SK-N-SH (cell line): Measurements from ENCODE around the gene OSBPL2. TPM values are rescaled to one million over a fixed set of nuclear protein-coding genes. Genes with fewer than 3 reads are reported as not detected.

Source experiments
- CTCF ChIA-PET: fragments of 300-600, 350-600 bp; formaldehyde crosslinking; extraction: SDS; loops from one replicate; lab custom pipeline; 2021; lab: Yijun Ruan, JAX
- POLR2A ChIA-PET: fragments of 350-600 bp; sonication (Branson Sonifier 250); formaldehyde crosslinking; extraction: SDS; loops from one replicate; lab custom pipeline; 2020; ENCODE audit warnings: antibody characterized with exemption, inconsistent platforms; lab: Yijun Ruan, JAX
- DNase-seq: peaks from one replicate; pipeline ENCODE4 v3.0.0; 2012
- H2AFZ ChIP-seq: fragments of 200-600 bp; sonication (generic); 2 replicates; pipeline ENCODE4 v1.8.1; 2016; ENCODE audit warnings: antibody characterized with exemption, mild to moderate bottlenecking, low read depth
- H3F3A ChIP-seq: fragments of 200-600 bp; sonication (generic); replicated peaks from 2 replicates; pipeline ENCODE3; 2016; ENCODE audit warnings: antibody characterized with exemption, mild to moderate bottlenecking; ENCODE audit not compliant: insufficient read depth
- H3K27ac ChIP-seq, 2 experiments: fragments of 200-500 bp in 1 of 2; fragments of 200-600 bp in 1 of 2; sonication (Bioruptor generic) in 1 of 2; sonication (generic), shearing (Covaris generic) in 1 of 2; 2 replicates each; pipeline versions ENCODE4 v1.5.1 to v1.6.1; 2014 to 2016; ENCODE audit warnings: low read depth in 2 of 2, inconsistent platforms in 1 of 2, low read length in 1 of 2, mild to moderate bottlenecking in 1 of 2, mixed read lengths in 1 of 2
- H3K27me3 ChIP-seq: fragments of 200-600 bp; sonication (generic), shearing (Covaris generic); 2 replicates; pipeline ENCODE4 v1.6.1; 2016; ENCODE audit warnings: mixed run types; ENCODE audit not compliant: insufficient read depth
- H3K36me3 ChIP-seq, 2 experiments: fragments of 200-500 bp in 1 of 2; fragments of 200-600 bp in 1 of 2; sonication (Bioruptor generic) in 1 of 2; sonication (generic) in 1 of 2; replicated peaks in 1 of 2; 2 replicates each; pipeline versions ENCODE3 to v1.5.1; 2014 to 2016; ENCODE audit warnings: low read length in 1 of 2, mild to moderate bottlenecking in 1 of 2; ENCODE audit not compliant: insufficient read depth in 2 of 2, control insufficient read depth in 1 of 2
- H3K4me1 ChIP-seq, 2 experiments: fragments of 200-500 bp in 1 of 2; fragments of 200-600 bp in 1 of 2; sonication (Bioruptor generic) in 1 of 2; sonication (generic), shearing (Covaris generic) in 1 of 2; 2 replicates each; pipeline versions ENCODE4 v1.5.1 to v1.6.1; 2014 to 2016; ENCODE audit warnings: low read depth in 1 of 2, low read length in 1 of 2, mixed run types in 1 of 2; ENCODE audit not compliant: insufficient read depth in 2 of 2, control insufficient read depth in 1 of 2
- H3K4me2 ChIP-seq: fragments of 200-600 bp; sonication (generic), shearing (Covaris generic); 2 replicates; pipeline ENCODE4 v1.6.1; 2017; ENCODE audit warnings: mixed run types
- H3K4me3 ChIP-seq, 2 experiments: fragments of 200-500 bp in 1 of 2; fragments of 200-600 bp in 1 of 2; sonication (Bioruptor generic) in 1 of 2; sonication (generic), shearing (Covaris generic) in 1 of 2; 2 replicates each; pipeline versions ENCODE4 v1.5.1 to v1.8.1; 2014 to 2016; ENCODE audit warnings: low read depth in 2 of 2, inconsistent platforms in 1 of 2, low read length in 1 of 2, mild to moderate bottlenecking in 1 of 2, mixed read lengths in 1 of 2, moderate library complexity in 1 of 2
- H3K79me2 ChIP-seq: fragments of 200-600 bp; sonication (generic); 2 replicates; pipeline ENCODE4 v1.8.1; 2017; ENCODE audit warnings: mild to moderate bottlenecking; ENCODE audit not compliant: insufficient read depth
- H3K9ac ChIP-seq: fragments of 200-600 bp; sonication (generic); 2 replicates; pipeline ENCODE4 v1.6.1; 2017; ENCODE audit warnings: mixed run types
- H3K9me2 ChIP-seq: fragments of 200-600 bp; sonication (generic); 2 replicates; pipeline ENCODE4 v1.6.1; 2017; ENCODE audit warnings: mixed run types
- H3K9me3 ChIP-seq: fragments of 200-600 bp; sonication (generic); 2 replicates; pipeline ENCODE4 v1.6.1; 2017; ENCODE audit warnings: mixed run types, mild to moderate bottlenecking, moderate library complexity
- H4K20me1 ChIP-seq: fragments of 200-600 bp; sonication (generic); 2 replicates; pipeline ENCODE4 v1.6.1; 2017; ENCODE audit warnings: mild to moderate bottlenecking, mixed run types; ENCODE audit not compliant: insufficient read depth
- EP300 ChIP-seq, 2 experiments: IDR thresholded peaks; 2 replicates each; pipeline versions ENCODE4 v1.4.0 to v1.6.1; 2012; ENCODE audit warnings: borderline replicate concordance in 1 of 2, low read depth in 1 of 2, low read length in 1 of 2
- EZH2phosphoT487 ChIP-seq: fragments of 200-600 bp; sonication (generic); IDR thresholded peaks from 2 replicates; pipeline ENCODE4 v1.6.1; 2017; ENCODE audit warnings: low read depth, mixed run types, mild to moderate bottlenecking, antibody characterized with exemption, moderate library complexity, borderline replicate concordance
- JUND ChIP-seq: IDR thresholded peaks from 2 replicates; pipeline ENCODE4 v1.4.0; 2012
- NFIC ChIP-seq: IDR thresholded peaks from 2 replicates; pipeline ENCODE4 v1.4.0; 2012; ENCODE audit warnings: borderline replicate concordance
- RAD21 ChIP-seq: IDR thresholded peaks from 2 replicates; pipeline ENCODE4 v1.6.1; 2012; ENCODE audit warnings: mild to moderate bottlenecking, low read length
- RCOR1 ChIP-seq: fragments of 150-350 bp; IDR thresholded peaks from 2 replicates; pipeline ENCODE4 v1.6.1; 2017; ENCODE audit warnings: antibody characterized with exemption, low read length
- RFX5 ChIP-seq: IDR thresholded peaks from 2 replicates; pipeline ENCODE4 v1.6.1; 2012; ENCODE audit warnings: mild to moderate bottlenecking, improper control_type of control experiment, low read length
- SIN3A ChIP-seq: IDR thresholded peaks from 2 replicates; pipeline ENCODE4 v1.6.1; 2012; ENCODE audit warnings: low read depth, mild to moderate bottlenecking, low read length, moderate library complexity, borderline replicate concordance
- SMC3 ChIP-seq: IDR thresholded peaks from 2 replicates; pipeline ENCODE4 v1.6.1; 2012; ENCODE audit warnings: low read depth, low read length, improper control_type of control experiment
- TAF1 ChIP-seq: IDR thresholded peaks from 2 replicates; pipeline ENCODE4 v1.6.1; 2012; ENCODE audit warnings: low read depth, mild to moderate bottlenecking, low read length, moderate library complexity, borderline replicate concordance
- USF1 ChIP-seq: IDR thresholded peaks from 2 replicates; pipeline ENCODE4 v1.4.0; 2012; ENCODE audit warnings: low read depth, borderline replicate concordance
- WGBS: methylation state at CpG from one replicate; pipeline ENCODE4 v1.1.6; 2017; ENCODE audit warnings: low lambda C conversion rate; 5-methylcytosine and 5-hydroxymethylcytosine counted together
- polyA plus RNA-seq, 3 experiments: library from polyadenylated mRNA; depleted of rRNA; stranded (reverse); fragments of >200 nt; gene quantifications; 2 replicates each; pipeline ENCODE4 v1.2.3, GENCODE V29; 2012
- TF ChIP-seq, protein P1 (sequence below): IDR thresholded peaks from 2 replicates; pipeline ENCODE4 v1.6.1; 2012; ENCODE audit warnings: mild to moderate bottlenecking, low read depth, low read length, moderate library complexity
- TF ChIP-seq, protein P2 (sequence below): IDR thresholded peaks from 2 replicates; pipeline ENCODE4 v1.4.0; 2012; ENCODE audit warnings: low read depth

Gene OSBPL2
- polyA plus RNA-seq, 1 of the 3 experiments (the other 2 are of a cell fraction), result 17.7 TPM

DNA sequence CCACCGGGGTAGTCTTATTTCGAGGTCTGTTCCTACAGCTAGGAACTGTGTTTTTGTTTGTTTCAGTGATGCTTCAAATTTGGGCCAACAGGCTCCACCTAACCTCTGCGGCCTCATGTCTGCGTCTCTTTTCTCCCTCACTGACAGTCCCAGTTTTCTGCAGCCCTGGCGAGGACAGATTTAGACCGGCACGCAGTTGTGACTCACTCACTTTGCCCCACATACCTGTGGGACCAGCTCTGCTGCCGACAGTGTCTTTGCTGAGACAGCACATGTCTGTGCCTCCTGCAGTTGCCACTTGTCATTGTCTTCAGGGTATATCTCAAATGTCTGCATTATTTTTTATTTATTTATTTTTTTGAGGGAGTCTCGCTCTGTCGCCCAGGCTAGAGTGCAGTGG lies 29.2 kb downstream of the OSBPL2 start (continued):
- TF ChIP-seq EZH2phosphoT487, result no peak
- no peak for TF ChIP-seq TAF1
- TF ChIP-seq, protein P1, sequence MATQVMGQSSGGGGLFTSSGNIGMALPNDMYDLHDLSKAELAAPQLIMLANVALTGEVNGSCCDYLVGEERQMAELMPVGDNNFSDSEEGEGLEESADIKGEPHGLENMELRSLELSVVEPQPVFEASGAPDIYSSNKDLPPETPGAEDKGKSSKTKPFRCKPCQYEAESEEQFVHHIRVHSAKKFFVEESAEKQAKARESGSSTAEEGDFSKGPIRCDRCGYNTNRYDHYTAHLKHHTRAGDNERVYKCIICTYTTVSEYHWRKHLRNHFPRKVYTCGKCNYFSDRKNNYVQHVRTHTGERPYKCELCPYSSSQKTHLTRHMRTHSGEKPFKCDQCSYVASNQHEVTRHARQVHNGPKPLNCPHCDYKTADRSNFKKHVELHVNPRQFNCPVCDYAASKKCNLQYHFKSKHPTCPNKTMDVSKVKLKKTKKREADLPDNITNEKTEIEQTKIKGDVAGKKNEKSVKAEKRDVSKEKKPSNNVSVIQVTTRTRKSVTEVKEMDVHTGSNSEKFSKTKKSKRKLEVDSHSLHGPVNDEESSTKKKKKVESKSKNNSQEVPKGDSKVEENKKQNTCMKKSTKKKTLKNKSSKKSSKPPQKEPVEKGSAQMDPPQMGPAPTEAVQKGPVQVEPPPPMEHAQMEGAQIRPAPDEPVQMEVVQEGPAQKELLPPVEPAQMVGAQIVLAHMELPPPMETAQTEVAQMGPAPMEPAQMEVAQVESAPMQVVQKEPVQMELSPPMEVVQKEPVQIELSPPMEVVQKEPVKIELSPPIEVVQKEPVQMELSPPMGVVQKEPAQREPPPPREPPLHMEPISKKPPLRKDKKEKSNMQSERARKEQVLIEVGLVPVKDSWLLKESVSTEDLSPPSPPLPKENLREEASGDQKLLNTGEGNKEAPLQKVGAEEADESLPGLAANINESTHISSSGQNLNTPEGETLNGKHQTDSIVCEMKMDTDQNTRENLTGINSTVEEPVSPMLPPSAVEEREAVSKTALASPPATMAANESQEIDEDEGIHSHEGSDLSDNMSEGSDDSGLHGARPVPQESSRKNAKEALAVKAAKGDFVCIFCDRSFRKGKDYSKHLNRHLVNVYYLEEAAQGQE, result no peak
- no peak for TF ChIP-seq RCOR1
- no peak for TF ChIP-seq EP300 (IDR thresholded peaks at IDR 0.05; ENCODE audit: borderline replicate concordance in 1 of 2, low read depth in 1 of 2, low read length in 1 of 2)
- TF ChIP-seq RAD21, result no peak
- no peak for TF ChIP-seq NFIC
- TF ChIP-seq, protein P2, sequence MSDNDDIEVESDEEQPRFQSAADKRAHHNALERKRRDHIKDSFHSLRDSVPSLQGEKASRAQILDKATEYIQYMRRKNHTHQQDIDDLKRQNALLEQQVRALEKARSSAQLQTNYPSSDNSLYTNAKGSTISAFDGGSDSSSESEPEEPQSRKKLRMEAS, result no peak

GRCh38 chr20:62268228-62268900 lies 30.0 kb downstream of the OSBPL2 start:
- no peaks in the 10 kb centered on the region for H3K9me2 ChIP-seq
- no peaks in the 10 kb centered on the region for H3K9me3 ChIP-seq
- no peaks in the 10 kb centered on the region for H3K27me3 ChIP-seq
- no peaks in the 10 kb centered on the region for H3K4me1 ChIP-seq
- TF ChIP-seq, protein P1, result no peak
- TF ChIP-seq RFX5 (no peak), SIN3A (no peak), USF1 (no peak), TAF1 (no peak), SMC3 (no peak), JUND (no peak)
- H3K4me2 ChIP-seq, result no peak overlapping the region
- H3K27ac ChIP-seq, result no peak overlapping the region
- 81% methylated on average over 7 of the region's 7 CpGs for WGBS
- no peaks in the 10 kb centered on the region for H3K79me2 ChIP-seq
- H2AFZ ChIP-seq, result no peak overlapping the region
- ChIA-PET POLR2A (no interaction called here), CTCF (no interaction called here)
- H3K36me3 ChIP-seq, result peaks cover 20 to 32% of the 10 kb centered on the region in 2 experiments
- no peak overlapping the region for H3K4me3 ChIP-seq
- DNase-seq, result no peak
- H3K9ac ChIP-seq, result no peak overlapping the region
- no peaks in the 10 kb centered on the region for H4K20me1 ChIP-seq
- H3F3A ChIP-seq, result no peaks in the 10 kb centered on the region
